HG03457 (cell line): ENCODE data around the gene RAP2A.

Experiments used
- ATAC-seq: cut with Tn5 transposase; IDR thresholded peaks from one replicate; pipeline ENCODE4 v1.9.1; 2021; ENCODE audit warnings: moderate number of reproducible peaks; ENCODE audit not compliant: unreplicated experiment

Gene RAP2A

DNA sequence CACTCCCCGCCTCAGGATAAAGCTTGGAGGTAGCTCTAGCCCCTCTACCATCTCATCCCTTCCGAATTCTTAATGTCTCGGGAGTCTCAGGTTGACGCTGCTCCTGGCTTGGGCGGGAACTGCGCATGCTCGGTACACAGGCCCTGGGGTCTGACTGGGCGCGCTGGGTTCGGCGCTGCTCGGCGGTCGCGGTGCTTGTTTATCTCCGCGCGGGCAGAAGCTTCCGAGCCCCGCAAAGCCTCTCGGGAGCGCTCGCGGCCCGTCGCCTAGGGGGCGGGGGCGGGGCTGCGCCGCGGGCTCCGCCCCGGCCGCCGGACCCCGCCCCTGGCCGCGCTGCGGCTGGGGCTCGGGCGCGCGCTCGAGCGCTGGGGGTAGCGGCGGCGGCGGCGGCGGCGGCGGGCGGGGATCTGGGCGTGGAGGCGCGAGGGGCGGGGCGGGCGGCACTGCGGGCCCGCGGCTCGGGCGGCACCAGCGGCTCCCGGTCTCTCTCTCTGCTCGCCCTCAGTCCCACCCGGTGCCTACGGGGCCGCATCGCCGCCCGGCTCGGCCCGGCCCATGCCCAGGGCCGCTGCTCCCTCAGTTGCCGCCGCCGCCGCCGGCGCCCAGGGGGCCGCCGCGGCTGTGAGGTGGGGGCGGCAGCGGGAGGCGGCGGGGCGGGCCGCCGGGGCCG, at the start of gene RAP2A:
Gene RAP2A, plus strand, starts transcription at position 443 of the 670 bp plus-strand sequence. CDS start 302 bp downstream, outside the sequence.
- ATAC-seq = peak; percentile 38

GRCh38 chr13:97384371-97384770, 49.6 kb upstream of the RAP2A start:
- ATAC-seq = no peak

DNA sequence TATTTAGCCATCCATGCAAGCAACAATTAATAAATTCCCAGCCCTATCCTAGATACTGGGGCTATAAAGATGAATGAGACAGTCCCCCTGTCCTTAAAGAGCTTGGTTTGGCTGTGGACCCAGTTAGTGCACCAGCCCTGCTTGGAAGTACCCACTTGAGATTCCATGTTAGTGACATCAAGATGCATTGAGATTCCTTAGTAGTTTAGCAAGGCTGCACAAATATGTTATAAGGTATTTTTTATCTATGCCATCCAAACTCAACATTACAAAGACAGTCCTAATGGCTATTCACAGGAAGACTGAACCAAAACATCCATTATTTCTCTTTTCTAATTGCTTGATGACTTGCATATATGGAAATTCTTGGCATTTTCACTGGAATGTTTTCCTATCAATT, 48.8 kb upstream of the RAP2A start:
- ATAC-seq = no peak

DNA sequence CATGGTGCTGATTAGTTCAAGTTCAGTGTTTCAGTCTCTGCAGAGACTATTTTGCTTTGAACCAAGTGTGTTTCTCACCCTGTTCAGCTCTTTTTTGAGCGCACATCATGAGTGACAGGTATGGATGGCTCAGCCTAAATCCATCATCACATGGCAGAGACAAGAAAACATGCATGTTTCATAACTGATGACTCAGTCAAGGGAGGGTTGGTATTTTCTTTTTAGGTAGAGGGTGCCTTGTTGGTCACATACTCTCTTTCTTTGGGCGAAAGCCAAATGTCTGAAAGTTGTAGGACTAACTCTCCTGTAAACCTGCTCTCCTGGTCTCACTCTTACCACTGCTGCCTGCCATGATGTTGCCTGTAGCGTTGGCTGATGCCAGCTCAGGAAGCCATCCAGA, 48.1 kb upstream of the RAP2A start:
- ATAC-seq = no peak

- ATAC-seq = no peak
Measured at GRCh38 chr13:97386801-97387484, 47.0 kb upstream of the RAP2A start.

DNA sequence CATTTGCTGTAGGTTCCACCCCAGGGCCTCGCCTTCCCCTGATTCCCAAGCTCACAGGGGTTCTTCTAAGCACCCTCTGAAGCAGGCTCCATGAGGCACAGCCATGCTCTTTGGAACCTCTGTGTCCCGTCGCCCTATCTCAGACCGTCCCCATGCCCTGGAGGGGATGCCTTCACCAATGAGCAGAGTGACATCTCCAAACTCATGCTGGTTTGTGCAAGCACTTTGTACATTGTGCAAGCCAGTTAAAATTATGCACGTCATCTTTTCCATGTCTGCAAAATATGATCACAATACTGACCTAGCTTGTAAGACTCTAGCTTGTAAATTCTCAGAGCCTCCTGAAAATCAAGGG, 46.5 kb upstream of the RAP2A start:
- ATAC-seq = no peak

DNA sequence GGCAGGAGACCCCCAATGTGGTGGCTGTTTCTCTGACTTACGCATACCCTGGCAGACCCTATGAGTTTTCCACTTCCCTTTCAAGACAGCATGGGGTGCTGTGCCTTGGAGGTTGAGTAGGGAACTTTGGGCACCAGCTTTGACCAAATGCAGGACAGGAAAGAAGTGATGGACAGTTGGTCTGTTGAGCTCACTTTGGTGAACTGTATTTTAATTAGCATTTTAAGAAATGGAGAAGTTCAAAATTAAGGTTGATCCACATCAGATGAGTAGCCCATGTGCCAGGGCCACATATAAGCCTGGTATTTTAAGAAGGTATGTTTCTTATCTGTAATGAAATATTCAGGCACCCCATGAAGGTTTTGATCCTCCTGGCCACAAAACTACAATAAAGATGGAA, 46.1 kb upstream of the RAP2A start:
- no peak for ATAC-seq

DNA sequence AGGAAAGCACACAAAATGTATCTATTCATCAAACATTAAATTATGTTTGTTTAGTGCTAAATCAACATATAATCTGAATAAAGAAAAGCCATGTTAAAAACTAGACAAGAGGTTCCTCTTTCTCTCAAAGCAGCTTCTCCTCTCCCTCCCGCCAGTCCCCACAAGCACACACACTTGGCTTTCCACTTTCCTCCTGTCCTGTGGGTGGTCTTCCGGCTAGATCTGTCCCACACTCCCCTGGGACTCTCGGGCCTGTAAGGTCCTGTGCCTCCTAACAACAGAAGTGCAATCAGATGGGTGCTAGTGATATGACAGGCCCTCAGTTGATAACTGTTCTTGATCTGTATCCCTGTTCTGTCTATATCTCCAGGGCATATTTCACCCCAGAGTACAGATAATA, 45.6 kb upstream of the RAP2A start:
- no peak for ATAC-seq

DNA sequence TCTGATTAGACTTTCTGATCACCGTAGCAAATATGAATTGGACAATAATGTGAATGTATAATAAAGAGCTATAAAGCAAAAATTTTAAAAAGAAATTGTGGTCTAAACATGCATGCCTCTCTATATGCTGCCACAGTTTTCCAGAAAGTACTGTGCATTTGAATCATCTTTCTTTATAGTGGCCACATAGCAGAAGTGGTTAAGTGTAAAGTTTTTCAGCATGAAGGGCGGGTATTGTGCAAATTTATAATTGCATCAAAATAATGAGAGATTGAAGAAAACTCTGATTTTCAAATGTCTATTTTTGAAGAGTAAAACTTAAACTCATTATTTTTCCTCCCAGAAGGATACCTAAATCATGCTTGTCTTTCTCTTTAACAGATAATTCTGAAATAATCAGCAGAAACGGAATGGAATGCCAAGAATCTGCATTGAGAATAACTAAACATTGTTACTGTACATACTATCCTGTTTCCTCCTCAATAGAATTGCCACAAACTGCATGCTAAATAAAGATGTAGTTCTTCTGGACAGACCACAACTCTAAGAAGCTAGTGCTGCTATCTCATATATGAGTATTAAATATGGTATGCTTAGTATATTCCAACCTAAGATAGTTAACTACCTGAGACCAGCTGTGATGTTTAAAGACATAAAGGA, 42.9 kb upstream of the RAP2A start:
- no peak for ATAC-seq

GRCh38 chr13:97392020-97392419, 41.9 kb upstream of the RAP2A start:
- ATAC-seq = no peak

GRCh38 chr13:97394542-97394941, 39.4 kb upstream of the RAP2A start:
- no peak for ATAC-seq

GRCh38 chr13:97395447-97396136, 38.4 kb upstream of the RAP2A start:
- ATAC-seq = no peak

- no peak for ATAC-seq
Measured at GRCh38 chr13:97397267-97397666, 36.7 kb upstream of the RAP2A start.

DNA sequence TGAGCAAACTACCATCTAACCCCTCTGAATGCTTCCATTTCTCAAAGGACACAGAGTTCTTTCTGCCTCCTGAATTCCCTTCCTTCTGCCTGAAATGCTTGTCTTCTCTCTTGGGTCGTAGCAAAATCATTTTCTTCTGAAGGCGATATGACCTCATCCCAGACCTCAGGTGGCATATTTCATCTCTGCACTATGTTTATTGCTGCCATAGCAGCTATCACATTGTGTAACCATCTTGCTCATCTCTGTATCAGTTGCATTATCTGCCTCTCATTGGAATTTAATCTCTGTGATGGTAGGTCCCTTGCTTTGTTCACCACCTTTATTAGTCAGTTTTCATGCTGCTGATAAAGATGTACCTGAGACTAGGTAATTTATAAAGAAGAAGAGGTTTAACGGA, 32.5 kb upstream of the RAP2A start:
- ATAC-seq = no peak

GRCh38 chr13:97403893-97404750, 29.8 kb upstream of the RAP2A start:
- ATAC-seq = no peak

DNA sequence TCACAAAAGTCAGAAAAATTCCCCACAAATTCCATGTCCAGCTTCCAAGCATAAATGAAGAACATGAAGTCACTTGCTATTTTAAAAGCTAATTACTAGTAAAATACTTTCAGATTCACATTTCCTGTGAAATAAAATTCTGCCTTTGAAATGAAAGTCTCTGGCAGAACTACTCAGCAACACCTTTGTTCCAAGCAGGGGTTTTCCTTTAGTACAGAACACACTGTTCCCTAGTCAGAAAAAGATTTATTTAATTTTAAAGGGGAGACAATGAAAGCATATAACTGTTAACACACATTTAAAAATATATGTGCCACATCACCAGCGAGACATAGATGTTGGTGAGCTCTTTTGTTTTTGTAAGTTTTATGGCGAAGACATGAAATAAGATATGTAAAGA, 26.4 kb upstream of the RAP2A start:
- ATAC-seq = no peak

GRCh38 chr13:97408938-97409337, 25.0 kb upstream of the RAP2A start:
- no peak for ATAC-seq

GRCh38 chr13:97411984-97412383, 22.0 kb upstream of the RAP2A start:
- no peak for ATAC-seq

DNA sequence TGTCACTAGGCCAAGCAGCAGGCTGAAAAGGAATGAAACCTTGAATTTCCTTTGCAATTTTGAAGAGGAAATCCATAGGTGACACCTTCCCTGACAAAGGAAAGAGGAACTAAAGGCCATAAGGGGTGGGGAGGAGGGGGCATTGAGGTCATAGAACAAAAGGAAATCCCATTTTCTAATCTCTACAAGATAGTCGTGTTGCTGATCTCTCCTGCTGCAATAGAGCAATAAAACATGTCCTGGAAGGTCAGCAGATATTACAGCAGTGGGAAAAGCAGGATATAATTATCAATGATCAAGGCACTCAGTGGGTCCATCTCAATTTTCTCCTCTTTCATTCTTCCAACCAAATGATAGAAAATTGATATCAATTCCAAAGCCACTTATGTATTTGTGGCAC, 20.3 kb upstream of the RAP2A start:
- ATAC-seq = no peak

DNA sequence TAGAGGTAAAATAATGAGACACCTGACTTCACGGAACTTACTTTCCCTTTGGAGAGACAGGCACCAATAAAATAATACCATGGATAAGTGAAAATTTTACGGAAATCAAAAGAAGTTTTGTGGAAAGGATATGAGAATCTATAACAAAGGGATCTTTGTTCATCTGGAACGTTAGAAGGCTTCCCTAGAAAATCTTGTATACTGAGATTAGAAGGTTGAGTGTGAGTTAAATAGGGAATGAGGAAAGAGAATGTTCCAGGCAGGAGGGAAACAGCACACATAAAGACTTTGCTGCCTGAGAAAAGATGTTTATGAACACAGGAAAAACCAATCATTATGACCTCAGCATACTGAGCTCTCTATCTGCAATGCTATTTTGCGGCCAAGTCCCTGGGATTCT, 19.6 kb upstream of the RAP2A start:
- no peak for ATAC-seq

- no peak for ATAC-seq
Measured at GRCh38 chr13:97417698-97418097, 16.3 kb upstream of the RAP2A start.
